SK-N-SH (cell line): Measurements from ENCODE around the gene ATP6V0E2. TPM values are rescaled to one million over a fixed set of nuclear protein-coding genes. Genes with fewer than 3 reads are reported as not detected.

Source experiments
- CTCF ChIA-PET: fragments of 300-600, 350-600 bp; formaldehyde crosslinking; extraction: SDS; loops from one replicate; lab custom pipeline; 2021; lab: Yijun Ruan, JAX
- POLR2A ChIA-PET: fragments of 350-600 bp; sonication (Branson Sonifier 250); formaldehyde crosslinking; extraction: SDS; loops from one replicate; lab custom pipeline; 2020; ENCODE audit warnings: antibody characterized with exemption, inconsistent platforms; lab: Yijun Ruan, JAX
- DNase-seq: peaks from one replicate; pipeline ENCODE4 v3.0.0; 2012
- H2AFZ ChIP-seq: fragments of 200-600 bp; sonication (generic); 2 replicates; pipeline ENCODE4 v1.8.1; 2016; ENCODE audit warnings: antibody characterized with exemption, mild to moderate bottlenecking, low read depth
- H3F3A ChIP-seq: fragments of 200-600 bp; sonication (generic); replicated peaks from 2 replicates; pipeline ENCODE3; 2016; ENCODE audit warnings: antibody characterized with exemption, mild to moderate bottlenecking; ENCODE audit not compliant: insufficient read depth
- H3K27ac ChIP-seq, 2 experiments: fragments of 200-500 bp in 1 of 2; fragments of 200-600 bp in 1 of 2; sonication (Bioruptor generic) in 1 of 2; sonication (generic), shearing (Covaris generic) in 1 of 2; 2 replicates each; pipeline versions ENCODE4 v1.5.1 to v1.6.1; 2014 to 2016; ENCODE audit warnings: low read depth in 2 of 2, inconsistent platforms in 1 of 2, low read length in 1 of 2, mild to moderate bottlenecking in 1 of 2, mixed read lengths in 1 of 2
- H3K27me3 ChIP-seq: fragments of 200-600 bp; sonication (generic), shearing (Covaris generic); 2 replicates; pipeline ENCODE4 v1.6.1; 2016; ENCODE audit warnings: mixed run types; ENCODE audit not compliant: insufficient read depth
- H3K36me3 ChIP-seq, 2 experiments: fragments of 200-500 bp in 1 of 2; fragments of 200-600 bp in 1 of 2; sonication (Bioruptor generic) in 1 of 2; sonication (generic) in 1 of 2; replicated peaks in 1 of 2; 2 replicates each; pipeline versions ENCODE3 to v1.5.1; 2014 to 2016; ENCODE audit warnings: low read length in 1 of 2, mild to moderate bottlenecking in 1 of 2; ENCODE audit not compliant: insufficient read depth in 2 of 2, control insufficient read depth in 1 of 2
- H3K4me1 ChIP-seq, 2 experiments: fragments of 200-500 bp in 1 of 2; fragments of 200-600 bp in 1 of 2; sonication (Bioruptor generic) in 1 of 2; sonication (generic), shearing (Covaris generic) in 1 of 2; 2 replicates each; pipeline versions ENCODE4 v1.5.1 to v1.6.1; 2014 to 2016; ENCODE audit warnings: low read depth in 1 of 2, low read length in 1 of 2, mixed run types in 1 of 2; ENCODE audit not compliant: insufficient read depth in 2 of 2, control insufficient read depth in 1 of 2
- H3K4me2 ChIP-seq: fragments of 200-600 bp; sonication (generic), shearing (Covaris generic); 2 replicates; pipeline ENCODE4 v1.6.1; 2017; ENCODE audit warnings: mixed run types
- H3K4me3 ChIP-seq, 2 experiments: fragments of 200-500 bp in 1 of 2; fragments of 200-600 bp in 1 of 2; sonication (Bioruptor generic) in 1 of 2; sonication (generic), shearing (Covaris generic) in 1 of 2; 2 replicates each; pipeline versions ENCODE4 v1.5.1 to v1.8.1; 2014 to 2016; ENCODE audit warnings: low read depth in 2 of 2, inconsistent platforms in 1 of 2, low read length in 1 of 2, mild to moderate bottlenecking in 1 of 2, mixed read lengths in 1 of 2, moderate library complexity in 1 of 2
- H3K79me2 ChIP-seq: fragments of 200-600 bp; sonication (generic); 2 replicates; pipeline ENCODE4 v1.8.1; 2017; ENCODE audit warnings: mild to moderate bottlenecking; ENCODE audit not compliant: insufficient read depth
- H3K9ac ChIP-seq: fragments of 200-600 bp; sonication (generic); 2 replicates; pipeline ENCODE4 v1.6.1; 2017; ENCODE audit warnings: mixed run types
- H3K9me2 ChIP-seq: fragments of 200-600 bp; sonication (generic); 2 replicates; pipeline ENCODE4 v1.6.1; 2017; ENCODE audit warnings: mixed run types
- H3K9me3 ChIP-seq: fragments of 200-600 bp; sonication (generic); 2 replicates; pipeline ENCODE4 v1.6.1; 2017; ENCODE audit warnings: mixed run types, mild to moderate bottlenecking, moderate library complexity
- H4K20me1 ChIP-seq: fragments of 200-600 bp; sonication (generic); 2 replicates; pipeline ENCODE4 v1.6.1; 2017; ENCODE audit warnings: mild to moderate bottlenecking, mixed run types; ENCODE audit not compliant: insufficient read depth
- ELF1 ChIP-seq: IDR thresholded peaks from 2 replicates; pipeline ENCODE4 v1.4.0; 2012
- EP300 ChIP-seq, 2 experiments: IDR thresholded peaks; 2 replicates each; pipeline versions ENCODE4 v1.4.0 to v1.6.1; 2012; ENCODE audit warnings: borderline replicate concordance in 1 of 2, low read depth in 1 of 2, low read length in 1 of 2
- FOXJ3 ChIP-seq: sonication (generic); formaldehyde crosslinking; IDR thresholded peaks from 2 replicates; pipeline ENCODE4 v1.5.1; 2020; ENCODE audit warnings: mild to moderate bottlenecking, missing genetic modification reagents
- GATA2 ChIP-seq: sonication (generic); formaldehyde crosslinking; IDR thresholded peaks from 2 replicates; pipeline ENCODE4 v1.5.0; 2020; ENCODE audit warnings: mild to moderate bottlenecking, missing genetic modification reagents
- MXI1 ChIP-seq: IDR thresholded peaks from 2 replicates; pipeline ENCODE4 v1.6.1; 2012; ENCODE audit warnings: mild to moderate bottlenecking, low read depth, low read length, improper control_type of control experiment
- NFIC ChIP-seq: IDR thresholded peaks from 2 replicates; pipeline ENCODE4 v1.4.0; 2012; ENCODE audit warnings: borderline replicate concordance
- NRF1 ChIP-seq: IDR thresholded peaks from 2 replicates; pipeline ENCODE4 v1.6.1; 2012; ENCODE audit warnings: low read depth, mild to moderate bottlenecking, low read length
- RXRA ChIP-seq: IDR thresholded peaks from 2 replicates; pipeline ENCODE4 v1.4.0; 2012; ENCODE audit warnings: low read depth, mild to moderate bottlenecking, borderline replicate concordance
- SIN3A ChIP-seq: IDR thresholded peaks from 2 replicates; pipeline ENCODE4 v1.6.1; 2012; ENCODE audit warnings: low read depth, mild to moderate bottlenecking, low read length, moderate library complexity, borderline replicate concordance
- SMC3 ChIP-seq: IDR thresholded peaks from 2 replicates; pipeline ENCODE4 v1.6.1; 2012; ENCODE audit warnings: low read depth, low read length, improper control_type of control experiment
- TCF12 ChIP-seq: IDR thresholded peaks from 2 replicates; pipeline ENCODE4 v1.4.0; 2012
- TEAD4 ChIP-seq: IDR thresholded peaks from 2 replicates; pipeline ENCODE4 v1.4.0; 2012; ENCODE audit warnings: mild to moderate bottlenecking, borderline replicate concordance; ENCODE audit not compliant: insufficient read depth
- YY1 ChIP-seq: IDR thresholded peaks from 2 replicates; pipeline ENCODE4 v1.4.0; 2012; ENCODE audit warnings: low read depth, mild to moderate bottlenecking
- WGBS: methylation state at CpG from one replicate; pipeline ENCODE4 v1.1.6; 2017; ENCODE audit warnings: low lambda C conversion rate; 5-methylcytosine and 5-hydroxymethylcytosine counted together
- polyA plus RNA-seq, 3 experiments: library from polyadenylated mRNA; depleted of rRNA; stranded (reverse); fragments of >200 nt; gene quantifications; 2 replicates each; pipeline ENCODE4 v1.2.3, GENCODE V29; 2012
- TF ChIP-seq, protein P1 (sequence below): IDR thresholded peaks from 2 replicates; pipeline ENCODE4 v1.6.1; 2012; ENCODE audit warnings: mild to moderate bottlenecking, low read depth, low read length, moderate library complexity
- TF ChIP-seq, protein P2 (sequence below): IDR thresholded peaks from 2 replicates; pipeline ENCODE4 v1.4.0; 2012; ENCODE audit warnings: low read depth
- TF ChIP-seq, protein P3 (sequence below): fragments of 200-600 bp; sonication (generic); IDR thresholded peaks from 2 replicates; pipeline ENCODE4 v1.6.1; 2017; ENCODE audit warnings: antibody characterized with exemption, mild to moderate bottlenecking, moderate library complexity
- TF ChIP-seq, protein P4 (sequence below): IDR thresholded peaks from 2 replicates; pipeline ENCODE4 v1.4.0; 2012; ENCODE audit warnings: low read depth, borderline replicate concordance

Gene ATP6V0E2
- polyA plus RNA-seq, 1 of the 3 experiments (the other 2 are of a cell fraction): 49.6 TPM

DNA sequence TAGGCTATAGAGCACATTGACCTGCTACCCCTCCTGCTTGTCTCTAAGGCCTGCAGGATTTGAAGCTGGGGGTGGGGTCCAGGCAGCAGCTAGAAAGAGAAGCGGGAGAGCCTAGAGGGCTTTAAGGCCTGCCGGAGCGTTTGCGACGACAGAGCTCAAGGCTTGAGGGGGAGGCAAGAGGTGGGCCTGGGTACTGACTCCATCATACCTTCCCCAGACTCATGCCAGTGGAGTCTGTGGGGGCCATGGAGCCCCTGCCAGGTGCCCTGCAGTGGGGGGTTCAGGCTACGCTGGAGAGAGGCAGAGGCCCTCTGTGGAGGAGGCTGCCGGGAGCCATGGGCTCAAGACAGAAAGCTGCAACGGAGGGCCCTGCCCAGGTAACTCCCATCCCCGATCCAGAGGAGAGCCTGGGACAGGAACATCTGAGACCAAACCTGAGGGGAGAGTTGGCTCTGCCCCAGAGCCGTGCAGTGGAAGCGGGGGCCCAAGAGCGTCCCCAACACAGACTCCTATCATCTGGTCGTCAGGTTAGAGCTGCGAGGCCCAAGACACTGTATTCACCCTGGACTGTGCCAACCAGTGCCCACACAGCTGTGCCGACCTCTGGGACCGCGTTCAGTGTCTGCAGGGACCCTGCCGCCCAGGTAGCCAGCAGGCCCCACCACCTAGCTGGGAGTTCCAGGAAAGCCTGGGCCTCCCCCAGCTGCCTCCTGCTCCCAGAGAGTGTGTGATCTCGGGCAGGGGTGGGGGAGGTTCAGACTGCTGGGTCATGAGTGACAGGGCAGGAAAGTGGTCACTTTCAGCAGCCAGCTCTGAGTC lies 48.8 kb upstream of the ATP6V0E2 start:
- CTCF ChIA-PET: interaction anchor here (1.0 to 10.8 kb wide), 3 partner anchors 14 to 27 kb away, joined by 3 to 119 read pairs (median 4); partner anchors contain the start of gene ZNF862
- peaks cover 0 to 2% of the 10 kb centered on the region in 2 experiments; a peak in 1 of 4 replicates for H3K4me1 ChIP-seq
- no peaks in the 10 kb centered on the region for H3K36me3 ChIP-seq
- POLR2A ChIA-PET: no interaction called here
- H2AFZ ChIP-seq: no peak overlapping the region
- no peak overlapping the region for H3K9ac ChIP-seq
- no peaks in the 10 kb centered on the region for H3F3A ChIP-seq
- H3K27ac ChIP-seq: no peak overlapping the region
- peak; percentile 36 for DNase-seq
- H3K9me3 ChIP-seq: no peaks in the 10 kb centered on the region
- WGBS: 69% methylated on average over 15 of the region's 19 CpGs
- no peaks in the 10 kb centered on the region for H4K20me1 ChIP-seq
- H3K4me3 ChIP-seq: no peak overlapping the region
- H3K4me2 ChIP-seq: no peak overlapping the region
- no peaks in the 10 kb centered on the region for H3K79me2 ChIP-seq
- TF ChIP-seq MXI1: no peak
- no peak for TF ChIP-seq GATA2
- TF ChIP-seq NRF1: no peak
- no peak for TF ChIP-seq YY1
- TF ChIP-seq SIN3A: no peak
- TF ChIP-seq NFIC: no peak
- no peak for TF ChIP-seq EP300 (IDR thresholded peaks at IDR 0.05; ENCODE audit: borderline replicate concordance in 1 of 2, low read depth in 1 of 2, low read length in 1 of 2)
- no peak for TF ChIP-seq TEAD4
- TF ChIP-seq, protein P1, sequence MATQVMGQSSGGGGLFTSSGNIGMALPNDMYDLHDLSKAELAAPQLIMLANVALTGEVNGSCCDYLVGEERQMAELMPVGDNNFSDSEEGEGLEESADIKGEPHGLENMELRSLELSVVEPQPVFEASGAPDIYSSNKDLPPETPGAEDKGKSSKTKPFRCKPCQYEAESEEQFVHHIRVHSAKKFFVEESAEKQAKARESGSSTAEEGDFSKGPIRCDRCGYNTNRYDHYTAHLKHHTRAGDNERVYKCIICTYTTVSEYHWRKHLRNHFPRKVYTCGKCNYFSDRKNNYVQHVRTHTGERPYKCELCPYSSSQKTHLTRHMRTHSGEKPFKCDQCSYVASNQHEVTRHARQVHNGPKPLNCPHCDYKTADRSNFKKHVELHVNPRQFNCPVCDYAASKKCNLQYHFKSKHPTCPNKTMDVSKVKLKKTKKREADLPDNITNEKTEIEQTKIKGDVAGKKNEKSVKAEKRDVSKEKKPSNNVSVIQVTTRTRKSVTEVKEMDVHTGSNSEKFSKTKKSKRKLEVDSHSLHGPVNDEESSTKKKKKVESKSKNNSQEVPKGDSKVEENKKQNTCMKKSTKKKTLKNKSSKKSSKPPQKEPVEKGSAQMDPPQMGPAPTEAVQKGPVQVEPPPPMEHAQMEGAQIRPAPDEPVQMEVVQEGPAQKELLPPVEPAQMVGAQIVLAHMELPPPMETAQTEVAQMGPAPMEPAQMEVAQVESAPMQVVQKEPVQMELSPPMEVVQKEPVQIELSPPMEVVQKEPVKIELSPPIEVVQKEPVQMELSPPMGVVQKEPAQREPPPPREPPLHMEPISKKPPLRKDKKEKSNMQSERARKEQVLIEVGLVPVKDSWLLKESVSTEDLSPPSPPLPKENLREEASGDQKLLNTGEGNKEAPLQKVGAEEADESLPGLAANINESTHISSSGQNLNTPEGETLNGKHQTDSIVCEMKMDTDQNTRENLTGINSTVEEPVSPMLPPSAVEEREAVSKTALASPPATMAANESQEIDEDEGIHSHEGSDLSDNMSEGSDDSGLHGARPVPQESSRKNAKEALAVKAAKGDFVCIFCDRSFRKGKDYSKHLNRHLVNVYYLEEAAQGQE: no peak
- TF ChIP-seq, protein P2, sequence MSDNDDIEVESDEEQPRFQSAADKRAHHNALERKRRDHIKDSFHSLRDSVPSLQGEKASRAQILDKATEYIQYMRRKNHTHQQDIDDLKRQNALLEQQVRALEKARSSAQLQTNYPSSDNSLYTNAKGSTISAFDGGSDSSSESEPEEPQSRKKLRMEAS: no peak
- no peak for TF ChIP-seq SMC3
- no peak for TF ChIP-seq TCF12
- TF ChIP-seq FOXJ3 (CRISPR knock-in tag): no peak
- no peak for TF ChIP-seq RXRA
- TF ChIP-seq, protein P3, sequence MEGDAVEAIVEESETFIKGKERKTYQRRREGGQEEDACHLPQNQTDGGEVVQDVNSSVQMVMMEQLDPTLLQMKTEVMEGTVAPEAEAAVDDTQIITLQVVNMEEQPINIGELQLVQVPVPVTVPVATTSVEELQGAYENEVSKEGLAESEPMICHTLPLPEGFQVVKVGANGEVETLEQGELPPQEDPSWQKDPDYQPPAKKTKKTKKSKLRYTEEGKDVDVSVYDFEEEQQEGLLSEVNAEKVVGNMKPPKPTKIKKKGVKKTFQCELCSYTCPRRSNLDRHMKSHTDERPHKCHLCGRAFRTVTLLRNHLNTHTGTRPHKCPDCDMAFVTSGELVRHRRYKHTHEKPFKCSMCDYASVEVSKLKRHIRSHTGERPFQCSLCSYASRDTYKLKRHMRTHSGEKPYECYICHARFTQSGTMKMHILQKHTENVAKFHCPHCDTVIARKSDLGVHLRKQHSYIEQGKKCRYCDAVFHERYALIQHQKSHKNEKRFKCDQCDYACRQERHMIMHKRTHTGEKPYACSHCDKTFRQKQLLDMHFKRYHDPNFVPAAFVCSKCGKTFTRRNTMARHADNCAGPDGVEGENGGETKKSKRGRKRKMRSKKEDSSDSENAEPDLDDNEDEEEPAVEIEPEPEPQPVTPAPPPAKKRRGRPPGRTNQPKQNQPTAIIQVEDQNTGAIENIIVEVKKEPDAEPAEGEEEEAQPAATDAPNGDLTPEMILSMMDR: no peak
- TF ChIP-seq, protein P4, sequence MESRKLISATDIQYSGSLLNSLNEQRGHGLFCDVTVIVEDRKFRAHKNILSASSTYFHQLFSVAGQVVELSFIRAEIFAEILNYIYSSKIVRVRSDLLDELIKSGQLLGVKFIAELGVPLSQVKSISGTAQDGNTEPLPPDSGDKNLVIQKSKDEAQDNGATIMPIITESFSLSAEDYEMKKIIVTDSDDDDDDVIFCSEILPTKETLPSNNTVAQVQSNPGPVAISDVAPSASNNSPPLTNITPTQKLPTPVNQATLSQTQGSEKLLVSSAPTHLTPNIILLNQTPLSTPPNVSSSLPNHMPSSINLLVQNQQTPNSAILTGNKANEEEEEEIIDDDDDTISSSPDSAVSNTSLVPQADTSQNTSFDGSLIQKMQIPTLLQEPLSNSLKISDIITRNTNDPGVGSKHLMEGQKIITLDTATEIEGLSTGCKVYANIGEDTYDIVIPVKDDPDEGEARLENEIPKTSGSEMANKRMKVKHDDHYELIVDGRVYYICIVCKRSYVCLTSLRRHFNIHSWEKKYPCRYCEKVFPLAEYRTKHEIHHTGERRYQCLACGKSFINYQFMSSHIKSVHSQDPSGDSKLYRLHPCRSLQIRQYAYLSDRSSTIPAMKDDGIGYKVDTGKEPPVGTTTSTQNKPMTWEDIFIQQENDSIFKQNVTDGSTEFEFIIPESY: no peak
- no peak for TF ChIP-seq ELF1
- no peaks in the 10 kb centered on the region for H3K9me2 ChIP-seq
- H3K27me3 ChIP-seq: peaks cover 12% of the 10 kb centered on the region; the same call in 1 of the 2 replicates
